Vagina (tissue), 2 donors: ENCODE data around the gene LYZL6.

ENCODE experiments used
- POLR2A ChIP-seq, 2 donors: fragments of 450-650 bp; IDR thresholded peaks; one replicate each; pipeline ENCODE4 v1.6.1; 2017; ENCODE audit warnings: antibody characterized with exemption in 2 of 2, mild to moderate bottlenecking in 2 of 2, moderate library complexity in 2 of 2
- TF ChIP-seq, protein P1 (sequence below), 3 experiments: fragments of 450-650 bp in 2 of 3; fragments of 200-600 bp in 1 of 3; sonication (generic) in 1 of 3; IDR thresholded peaks; one replicate each; pipeline ENCODE4 v1.5.1; 2017 to 2019; ENCODE audit warnings: antibody characterized with exemption in 3 of 3, mild to moderate bottlenecking in 2 of 3, moderate library complexity in 2 of 3

DNA sequence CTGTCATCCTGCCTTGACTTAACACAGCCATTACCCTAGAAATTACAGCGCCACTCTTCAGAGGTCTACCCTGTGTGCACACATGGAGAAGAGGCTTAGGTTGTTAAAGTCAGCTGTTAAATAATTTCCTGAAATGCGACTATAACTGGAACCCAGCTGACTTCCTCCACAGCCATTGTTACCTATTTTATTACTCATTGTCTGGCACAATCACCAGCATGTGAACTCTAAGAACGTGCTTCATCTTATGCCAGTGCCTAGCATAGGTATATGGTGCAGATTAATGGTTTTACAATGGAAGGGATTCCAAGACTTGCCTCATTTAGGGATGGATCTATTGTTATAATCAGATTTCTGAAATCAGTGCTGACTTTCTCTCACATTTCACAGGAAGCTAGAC, 24.8 kb downstream of the LYZL6 start:
- TF ChIP-seq, protein P1, sequence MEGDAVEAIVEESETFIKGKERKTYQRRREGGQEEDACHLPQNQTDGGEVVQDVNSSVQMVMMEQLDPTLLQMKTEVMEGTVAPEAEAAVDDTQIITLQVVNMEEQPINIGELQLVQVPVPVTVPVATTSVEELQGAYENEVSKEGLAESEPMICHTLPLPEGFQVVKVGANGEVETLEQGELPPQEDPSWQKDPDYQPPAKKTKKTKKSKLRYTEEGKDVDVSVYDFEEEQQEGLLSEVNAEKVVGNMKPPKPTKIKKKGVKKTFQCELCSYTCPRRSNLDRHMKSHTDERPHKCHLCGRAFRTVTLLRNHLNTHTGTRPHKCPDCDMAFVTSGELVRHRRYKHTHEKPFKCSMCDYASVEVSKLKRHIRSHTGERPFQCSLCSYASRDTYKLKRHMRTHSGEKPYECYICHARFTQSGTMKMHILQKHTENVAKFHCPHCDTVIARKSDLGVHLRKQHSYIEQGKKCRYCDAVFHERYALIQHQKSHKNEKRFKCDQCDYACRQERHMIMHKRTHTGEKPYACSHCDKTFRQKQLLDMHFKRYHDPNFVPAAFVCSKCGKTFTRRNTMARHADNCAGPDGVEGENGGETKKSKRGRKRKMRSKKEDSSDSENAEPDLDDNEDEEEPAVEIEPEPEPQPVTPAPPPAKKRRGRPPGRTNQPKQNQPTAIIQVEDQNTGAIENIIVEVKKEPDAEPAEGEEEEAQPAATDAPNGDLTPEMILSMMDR (IDR thresholded peaks at IDR 0.05) = no peak
- TF ChIP-seq POLR2A (IDR thresholded peaks at IDR 0.05) = no peak
